ENCODE data around the gene C16orf78.

Gene C16orf78

DNA sequence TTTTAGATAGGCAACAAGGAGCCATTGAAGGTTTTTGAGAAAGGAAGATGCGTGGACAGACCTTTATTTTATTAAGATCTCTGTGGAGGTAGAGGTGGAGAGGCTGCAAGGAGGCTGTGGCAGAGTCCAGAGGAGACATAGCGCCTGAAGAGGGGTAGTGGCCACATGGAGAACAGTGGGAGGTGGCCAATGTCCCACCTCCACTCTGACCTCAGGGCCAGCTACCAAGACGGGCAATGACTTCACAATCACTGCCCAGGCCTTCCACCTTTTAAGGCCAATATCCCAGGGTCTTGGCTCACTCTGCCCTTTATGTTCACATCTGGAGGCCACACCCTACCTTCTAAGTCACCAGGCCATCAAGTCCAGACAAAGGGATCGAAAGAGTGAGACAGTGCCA, at the start of gene C16orf78:
C16orf78 (plus strand) TSS at position 301 of the 400 bp plus-strand sequence. CDS start 136 bp downstream, outside the sequence.
- no peak for DNase-seq (ENCODE audit: low read depth in 2 of 2)

DNA sequence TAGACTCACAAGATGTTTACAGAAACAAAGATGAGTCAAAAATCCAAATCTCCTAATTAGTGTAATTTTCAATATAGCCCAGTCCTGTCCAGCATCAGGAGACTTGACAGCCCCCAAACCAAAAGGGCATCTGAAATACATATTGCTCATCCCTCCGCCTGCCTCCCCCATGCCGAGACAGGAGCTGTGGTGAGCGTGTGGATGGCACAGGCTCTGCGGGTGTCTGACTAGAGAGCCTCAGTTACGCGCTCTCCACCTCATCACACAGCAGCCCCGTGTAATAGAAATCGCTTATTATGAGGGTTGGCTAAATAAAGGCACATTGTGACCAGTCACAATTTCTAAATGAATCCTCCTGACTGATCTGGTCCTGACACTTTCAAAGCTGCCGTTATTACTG, 48.9 kb upstream of the C16orf78 start:
- DNase-seq (ENCODE audit: low read depth in 2 of 2) = no peak

DNA sequence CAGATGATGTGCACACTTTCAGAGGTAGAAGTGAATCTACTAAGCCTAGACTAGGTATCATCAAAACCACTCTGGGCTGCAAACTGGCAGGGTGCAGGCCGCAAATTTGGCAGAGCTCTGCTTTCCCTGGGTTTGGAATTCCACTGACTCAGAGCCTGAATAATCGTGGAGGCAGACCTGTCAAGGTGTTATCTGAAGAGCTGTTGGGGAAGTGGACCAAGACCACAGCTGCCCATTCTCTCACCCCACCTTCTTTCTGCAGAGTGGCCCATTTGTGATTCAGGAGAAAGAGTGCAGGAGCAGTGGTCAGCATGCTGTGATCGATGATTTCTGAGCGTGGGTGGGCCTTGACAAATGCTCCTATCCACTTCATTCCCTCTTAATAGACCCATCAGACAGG, 46.1 kb upstream of the C16orf78 start:
- no peak for DNase-seq (ENCODE audit: low read depth in 2 of 2)

DNA sequence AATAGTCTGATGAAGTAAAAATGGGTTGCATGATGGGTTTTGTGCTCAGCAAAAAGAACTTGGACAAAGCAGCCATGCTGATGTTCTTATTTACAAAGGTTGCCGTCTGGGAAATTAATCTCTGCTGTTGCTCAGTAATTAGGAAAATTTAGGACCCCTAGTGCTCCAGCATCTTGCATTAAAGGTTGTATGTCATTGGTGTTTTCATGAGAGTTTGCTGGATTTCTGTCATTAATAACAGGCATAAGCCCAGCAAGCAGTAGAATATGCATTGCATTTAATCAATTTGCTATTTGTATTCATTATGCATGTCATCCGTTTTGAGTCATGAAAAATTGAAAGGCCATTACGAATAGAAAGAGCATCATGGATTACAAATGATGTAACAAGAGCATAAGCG, 45.3 kb upstream of the C16orf78 start:
- no peak for DNase-seq (ENCODE audit: low read depth in 2 of 2)

DNA sequence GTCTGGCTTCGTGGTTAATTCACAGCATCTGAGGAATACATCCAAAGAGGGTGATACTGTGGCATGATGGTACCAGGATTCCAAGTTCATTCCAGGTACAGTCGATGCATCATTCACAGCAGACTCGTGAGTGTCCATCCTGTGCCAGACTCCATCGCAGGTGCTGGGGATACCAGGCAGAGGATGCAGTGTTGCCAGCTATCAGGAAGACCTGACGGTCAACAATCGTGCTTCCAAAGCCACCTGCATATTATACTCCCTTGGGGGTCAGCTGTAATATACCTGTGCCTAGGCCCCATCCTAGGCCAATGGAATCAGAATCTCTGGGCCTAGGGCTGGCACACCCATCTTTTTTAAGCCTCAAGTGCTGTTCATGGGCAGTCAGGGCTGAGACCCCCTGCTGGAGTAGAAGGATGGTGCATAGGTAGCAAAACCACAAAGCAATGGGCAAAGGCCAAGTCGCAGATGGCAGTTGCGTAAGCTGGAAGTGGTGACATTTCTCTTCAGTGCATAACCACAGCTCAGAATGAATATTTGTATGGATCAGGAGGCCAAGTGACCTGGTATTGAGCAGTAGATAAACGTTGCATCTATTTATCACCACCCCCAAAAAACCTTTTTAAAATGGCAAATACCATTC, 42.9 kb upstream of the C16orf78 start:
- no peak for DNase-seq (ENCODE audit: low read depth in 2 of 2)

- no peak for DNase-seq (ENCODE audit: low read depth in 2 of 2)
Observed at GRCh38 chr16:49332589-49333258, 40.9 kb upstream of the C16orf78 start.

DNA sequence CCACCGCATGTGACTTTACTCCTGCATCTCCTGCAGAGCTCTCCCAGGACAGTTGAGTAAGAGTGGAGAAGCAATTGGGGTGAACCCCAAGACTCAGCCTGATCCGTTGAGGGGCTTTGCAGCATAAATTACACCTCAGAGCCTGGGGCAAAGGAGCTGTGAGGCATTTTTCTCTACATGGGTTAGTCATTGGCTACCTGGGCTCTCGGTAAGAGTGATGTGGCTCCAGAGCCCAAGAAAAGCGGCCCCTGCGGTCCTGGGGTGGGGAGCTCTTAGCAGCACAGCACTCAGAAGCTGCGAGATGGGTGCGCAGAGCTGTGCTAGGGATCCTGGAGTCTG, 40.4 kb upstream of the C16orf78 start:
- no peak for DNase-seq (ENCODE audit: low read depth in 2 of 2)

- DNase-seq (ENCODE audit: low read depth in 2 of 2) = no peak
Observed at GRCh38 chr16:49335828-49336227, 37.8 kb upstream of the C16orf78 start.

- DNase-seq (ENCODE audit: low read depth in 2 of 2) = no peak
Observed at GRCh38 chr16:49336581-49336980, 37.0 kb upstream of the C16orf78 start.

DNA sequence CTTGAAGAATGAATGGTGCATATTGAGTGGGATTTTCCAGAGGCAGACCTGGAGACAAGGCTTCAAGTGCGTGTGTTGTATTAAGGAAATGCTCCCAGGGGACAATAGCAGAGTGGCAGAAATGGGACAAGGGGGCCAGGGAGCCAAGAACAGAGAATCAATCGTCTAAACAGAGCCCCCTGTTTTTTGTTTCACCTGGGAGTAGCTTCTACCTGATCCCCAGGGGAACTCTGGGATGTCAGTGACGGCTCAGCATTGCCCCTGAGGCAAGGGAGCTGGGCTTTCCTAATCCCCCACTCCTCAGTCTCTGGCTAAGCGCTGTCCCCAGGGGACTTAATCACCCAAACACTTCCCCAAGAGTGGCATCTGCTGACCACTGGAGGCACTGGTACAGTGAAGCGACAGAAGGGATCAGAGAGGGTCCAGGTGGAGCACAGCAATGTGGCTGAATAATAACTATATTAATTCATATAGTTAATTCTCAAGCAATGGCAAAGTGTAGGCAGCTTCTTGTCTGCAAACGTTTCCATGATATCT, 35.7 kb upstream of the C16orf78 start:
- no peak for DNase-seq (ENCODE audit: low read depth in 2 of 2)

DNA sequence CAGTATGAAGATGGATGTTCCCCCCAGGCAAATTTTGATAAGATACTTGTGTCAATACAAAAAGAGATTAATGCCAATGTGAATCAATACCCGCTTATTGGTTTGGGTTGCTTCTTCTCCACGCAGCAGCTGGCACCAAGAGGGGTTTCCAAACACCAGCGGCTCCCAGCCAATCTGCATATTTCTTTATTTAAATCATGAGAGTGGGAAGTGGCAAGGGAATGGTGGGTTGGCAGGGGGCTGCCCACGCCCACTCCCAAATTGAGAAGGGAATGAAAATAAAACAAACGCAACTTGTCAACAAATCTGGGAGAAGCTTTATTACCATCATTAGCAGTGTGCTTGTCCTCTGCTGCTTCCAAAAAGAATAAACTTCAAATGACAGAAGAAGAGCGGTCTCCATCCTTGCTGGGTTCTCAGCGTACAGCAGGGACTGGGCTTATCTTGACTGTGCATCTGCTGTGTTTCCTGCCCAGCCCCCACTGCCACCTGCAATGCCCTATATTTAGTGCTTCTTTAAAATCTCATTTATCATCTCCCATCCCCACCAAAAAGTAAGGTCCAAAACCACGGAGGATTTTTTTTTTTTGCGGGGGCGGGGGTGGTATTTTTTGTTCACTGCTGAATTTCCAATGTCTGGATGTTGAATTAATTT, 34.9 kb upstream of the C16orf78 start:
- no peak for DNase-seq (ENCODE audit: low read depth in 2 of 2)

- DNase-seq (ENCODE audit: low read depth in 2 of 2) = no peak
Observed at GRCh38 chr16:49340466-49340865, 33.1 kb upstream of the C16orf78 start.

DNA sequence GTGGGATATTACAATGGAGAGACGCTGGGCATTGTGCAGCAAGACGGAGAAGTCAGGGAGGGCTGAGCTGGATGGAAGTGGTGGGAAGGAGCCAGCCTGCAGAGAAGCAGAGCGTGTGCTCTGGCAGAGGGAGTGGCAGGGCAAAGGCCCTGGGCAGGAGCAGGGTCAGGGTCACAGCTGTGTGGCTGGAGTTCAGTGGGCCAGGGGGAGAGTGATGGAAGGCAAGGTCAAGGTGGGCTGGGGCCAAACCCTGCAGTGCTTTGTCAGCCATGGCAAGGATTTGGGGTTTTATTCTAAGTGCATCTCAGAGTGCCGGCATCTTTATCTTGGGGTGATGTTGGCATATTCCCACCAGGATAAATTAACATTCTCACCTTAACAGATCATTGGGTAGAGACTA, 31.9 kb upstream of the C16orf78 start:
- no peak for DNase-seq (ENCODE audit: low read depth in 2 of 2)

- DNase-seq (ENCODE audit: low read depth in 2 of 2) = no peak
Observed at GRCh38 chr16:49342336-49343265, 31.0 kb upstream of the C16orf78 start.

DNA sequence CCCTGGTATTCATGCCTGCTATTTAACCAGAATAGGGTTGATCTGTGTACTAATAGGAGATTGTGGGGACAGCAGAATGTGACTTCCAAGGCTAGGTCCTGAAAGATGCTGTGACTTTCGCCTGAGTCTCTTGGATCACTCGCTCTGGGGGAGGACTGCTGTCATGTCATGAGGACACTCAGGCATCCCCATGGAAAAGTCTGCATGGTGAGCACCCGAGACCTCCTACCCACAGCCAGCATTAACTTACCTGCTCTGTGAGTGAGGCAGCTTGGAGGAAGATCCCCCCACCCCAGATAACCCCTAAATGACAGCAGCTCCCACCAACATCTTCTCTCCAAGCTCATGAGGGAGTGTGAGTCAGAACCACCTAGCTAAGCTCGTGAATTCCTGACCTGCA, 30.3 kb upstream of the C16orf78 start:
- DNase-seq (ENCODE audit: low read depth in 2 of 2) = no peak

GRCh38 chr16:49344401-49344800, 29.2 kb upstream of the C16orf78 start:
- DNase-seq (ENCODE audit: low read depth in 2 of 2) = no peak

GRCh38 chr16:49345829-49346228, 27.8 kb upstream of the C16orf78 start:
- DNase-seq (ENCODE audit: low read depth in 2 of 2) = no peak

DNA sequence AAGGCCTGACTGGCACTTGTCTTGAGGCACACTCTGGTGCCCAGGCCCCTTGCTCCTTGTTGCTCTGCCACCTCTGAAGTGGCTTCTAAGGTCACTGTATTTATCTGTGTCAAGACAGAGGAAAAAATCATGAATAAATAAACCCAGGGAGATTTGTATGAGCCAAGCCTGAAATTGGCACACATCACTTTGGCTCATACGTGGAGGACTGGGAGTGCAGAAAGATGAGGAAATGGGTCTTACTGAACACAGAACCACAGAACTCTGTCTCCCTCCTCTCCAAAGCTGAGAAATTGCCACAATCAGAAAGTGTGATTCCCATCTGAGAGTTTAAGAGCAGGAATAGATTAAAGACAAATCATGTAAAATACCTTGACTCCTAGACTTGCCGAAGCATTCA, 27.1 kb upstream of the C16orf78 start:
- no peak for DNase-seq (ENCODE audit: low read depth in 2 of 2)

DNA sequence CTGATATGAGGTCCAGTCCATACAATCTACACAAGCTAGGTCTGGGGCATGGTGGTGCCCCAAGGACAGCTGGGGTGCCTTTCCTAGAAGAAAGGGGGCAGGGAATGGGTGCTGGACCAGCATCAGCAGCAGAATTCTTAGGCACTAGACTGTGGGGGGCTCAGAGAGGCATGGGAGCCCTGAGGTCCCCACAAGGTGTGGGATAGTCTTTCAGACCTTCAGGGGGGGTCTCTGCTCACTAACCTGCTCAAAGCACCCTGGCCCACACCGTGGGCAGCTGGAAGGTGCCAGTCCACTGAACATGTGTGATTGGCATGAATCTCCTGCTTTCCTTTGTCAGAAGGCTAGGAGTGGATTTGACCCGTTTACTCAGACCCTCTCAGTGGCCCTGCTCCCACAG, 26.1 kb upstream of the C16orf78 start:
- no peak for DNase-seq (ENCODE audit: low read depth in 2 of 2)

GRCh38 chr16:49348408-49349176, 25.0 kb upstream of the C16orf78 start:
- no peak for DNase-seq (ENCODE audit: low read depth in 2 of 2)
